CD14-positive monocyte (primary cell): Measurements from ENCODE around the gene SEMA3G. TPM values are rescaled to one million over a fixed set of nuclear protein-coding genes. Genes with fewer than 3 reads are reported as not detected.

Experiments used
- DNase-seq, 3 donors: peaks; one replicate each; pipeline ENCODE4 v3.0.0-alpha.2; 2011 to 2022
- H2AFZ ChIP-seq: 2 replicates; pipeline ENCODE4 v1.6.0; 2012; ENCODE audit warnings: mild to moderate bottlenecking, low read depth, low read length, inconsistent platforms; ENCODE audit not compliant: insufficient read depth, poor library complexity, severe bottlenecking
- H3K27ac ChIP-seq, 2 donors: 1 replicate in 1 of 2; 2 replicates in 1 of 2; pipeline ENCODE4 v1.5.1; 2012 to 2013; ENCODE audit warnings: low read length in 2 of 2, control low read depth in 1 of 2, inconsistent platforms in 1 of 2, low read depth in 1 of 2, mild to moderate bottlenecking in 1 of 2
- H3K27me3 ChIP-seq, 2 donors: one replicate each; pipeline versions ENCODE4 v1.6.0 to v1.6.1; 2011 to 2013; ENCODE audit warnings: low read length in 2 of 2; ENCODE audit not compliant: control insufficient read depth in 2 of 2, insufficient read depth in 2 of 2
- H3K36me3 ChIP-seq, 2 donors: replicated peaks in 1 of 2; 1 replicate in 1 of 2; 2 replicates in 1 of 2; pipeline versions ENCODE4 v1.5.1 to v1.6.1; 2012 to 2013; ENCODE audit warnings: low read length in 2 of 2, control low read depth in 1 of 2, inconsistent platforms in 1 of 2, mild to moderate bottlenecking in 1 of 2; ENCODE audit not compliant: insufficient read depth in 2 of 2, control insufficient read depth in 1 of 2
- H3K4me1 ChIP-seq, 2 donors: 1 replicate in 1 of 2; 2 replicates in 1 of 2; pipeline versions ENCODE4 v1.5.1 to v1.6.1; 2012 to 2013; ENCODE audit warnings: low read length in 2 of 2, control low read depth in 1 of 2, inconsistent platforms in 1 of 2, mild to moderate bottlenecking in 1 of 2, moderate library complexity in 1 of 2; ENCODE audit not compliant: insufficient read depth in 2 of 2, control insufficient read depth in 1 of 2
- H3K4me2 ChIP-seq: replicated peaks from 2 replicates; pipeline ENCODE3; 2012; ENCODE audit warnings: low read length, moderate library complexity, mild to moderate bottlenecking; ENCODE audit not compliant: poor library complexity, severe bottlenecking; ENCODE audit errors: extremely low read depth
- H3K4me3 ChIP-seq, 3 experiments: fragments of 200-600 bp in 1 of 3; sonication (generic) in 1 of 3; replicated peaks in 1 of 3; 1 replicate in 2 of 3; 2 replicates in 1 of 3; pipeline ENCODE4 v1.5.1; 2011 to 2013; ENCODE audit warnings: low read length in 3 of 3, mild to moderate bottlenecking in 3 of 3, control low read depth in 2 of 3, low read depth in 2 of 3, inconsistent platforms in 1 of 3, moderate library complexity in 1 of 3
- H3K79me2 ChIP-seq: 2 replicates; pipeline ENCODE4 v1.6.0; 2012; ENCODE audit warnings: mild to moderate bottlenecking, control low read depth, inconsistent platforms, low read length, moderate library complexity; ENCODE audit not compliant: insufficient read depth
- H3K9ac ChIP-seq: 2 replicates; pipeline ENCODE4 v1.6.0; 2017; ENCODE audit warnings: low read length, mild to moderate bottlenecking; ENCODE audit not compliant: insufficient read depth, poor library complexity, severe bottlenecking
- H3K9me3 ChIP-seq, 2 donors: replicated peaks in 1 of 2; 1 replicate in 1 of 2; 2 replicates in 1 of 2; pipeline versions ENCODE4 v1.5.1 to v1.6.1; 2012 to 2013; ENCODE audit warnings: low read length in 2 of 2, control low read depth in 1 of 2; ENCODE audit not compliant: control insufficient read depth in 1 of 2, insufficient read depth in 1 of 2
- H4K20me1 ChIP-seq: 2 replicates; pipeline ENCODE4 v1.6.0; 2012; ENCODE audit warnings: mild to moderate bottlenecking, low read length, control low read depth, moderate library complexity; ENCODE audit not compliant: insufficient read depth
- H3K27ac Mint-ChIP-seq, 7 donors: one replicate each; pipeline ENCODE4 v1.8.0; 2020; ENCODE audit warnings: mild to moderate bottlenecking in 7 of 7, mixed read lengths in 7 of 7, moderate library complexity in 6 of 7, inconsistent platforms in 2 of 7
- H3K27me3 Mint-ChIP-seq, 3 donors: one replicate each; pipeline ENCODE4 v1.8.0; 2021 to 2022; ENCODE audit warnings: low read depth in 3 of 3, mild to moderate bottlenecking in 3 of 3, mixed read lengths in 3 of 3, moderate library complexity in 3 of 3, inconsistent platforms in 1 of 3
- H3K36me3 Mint-ChIP-seq, 2 donors: one replicate each; pipeline ENCODE4 v1.8.0; 2020; ENCODE audit warnings: mixed read lengths in 2 of 2, inconsistent platforms in 1 of 2, mild to moderate bottlenecking in 1 of 2
- H3K4me1 Mint-ChIP-seq: one replicate; pipeline ENCODE4 v1.8.0; 2020; ENCODE audit warnings: mild to moderate bottlenecking, mixed read lengths
- H3K4me3 Mint-ChIP-seq, 2 donors: one replicate each; pipeline ENCODE4 v1.8.0; 2020; ENCODE audit warnings: mild to moderate bottlenecking in 2 of 2, mixed read lengths in 2 of 2, moderate library complexity in 1 of 2
- H3K9me3 Mint-ChIP-seq, 7 donors: one replicate each; pipeline ENCODE4 v1.8.0; 2020 to 2022; ENCODE audit warnings: mixed read lengths in 7 of 7, mild to moderate bottlenecking in 6 of 7, moderate library complexity in 6 of 7, inconsistent platforms in 2 of 7
- CTCF ChIP-seq: fragments of 200-600 bp; IDR thresholded peaks from one replicate; pipeline ENCODE4 v1.8.0; 2022; ENCODE audit warnings: antibody characterized with exemption, mild to moderate bottlenecking
- WGBS: methylation state at CpG from one replicate; pipeline ENCODE4 v1.1.5; 2013; ENCODE audit warnings: missing lambda C conversion rate; ENCODE audit not compliant: insufficient coverage; 5-methylcytosine and 5-hydroxymethylcytosine counted together
- intact Hi-C, 2 donors: fragments of 100-400 bp; cut with micrococcal nuclease; formaldehyde crosslinking; loops; one replicate each; pipeline versions ENCODE4 v1.15.0 to v1.15.1; 2023
- polyA plus RNA-seq, 3 donors: library from polyadenylated mRNA; depleted of rRNA in 1 of 3; unstranded in 2 of 3; stranded (reverse) in 1 of 3; fragments of 300-500 nt in 2 of 3; fragments of >200 nt in 1 of 3; fragmentation: Illumina TruSeq in 2 of 3; gene quantifications; 1 replicate in 2 of 3; 2 replicates in 1 of 3; pipeline ENCODE4 v1.2.3, GENCODE V29; 2012 to 2021

The SEMA3G gene
- polyA plus RNA-seq, 3 donors, result 0.03 TPM; not detected in 2

GRCh38 chr3:52432691-52433141 lies 12.2 kb downstream of the SEMA3G start:
- peak overlapping the region in 6 of 7 donors; percentile 15 to 55 (median 44) for H3K27ac Mint-ChIP-seq
- DNase-seq, result peak; percentile 44 to 61 (median 56)
- Histone ChIP-seq H4K20me1 (no peaks in the 10 kb centered on the region), H3K27ac (peak overlapping the region in 1 of 2 donors; percentile 35), H3K36me3 (no peaks in the 10 kb centered on the region), H2AFZ (no peak overlapping the region), H3K4me1 (peaks cover 36 to 43% of the 10 kb centered on the region in 2 donors), H3K79me2 (no peaks in the 10 kb centered on the region), H3K27me3 (no peaks in the 10 kb centered on the region), H3K9ac (no peak overlapping the region), H3K4me2 (peak overlapping the region; percentile 17), H3K9me3 (no peaks in the 10 kb centered on the region), H3K4me3 (no peak overlapping the region)
- H3K9me3 Mint-ChIP-seq, result peaks cover 0 to 3% (median 0%) of the 10 kb centered on the region in 7 donors
- 0% methylated on average over 1 of the region's 4 CpGs for WGBS
- H3K4me3 Mint-ChIP-seq, result no peak overlapping the region
- peaks cover 45% of the 10 kb centered on the region for H3K4me1 Mint-ChIP-seq
- intact Hi-C loops, result no loop called here
- H3K27me3 Mint-ChIP-seq, result peaks cover 2 to 12% (median 6%) of the 10 kb centered on the region in 3 donors
- H3K36me3 Mint-ChIP-seq, result no peaks in the 10 kb centered on the region
- TF ChIP-seq CTCF, result no peak

- Histone ChIP-seq H4K20me1 (no peaks in the 10 kb centered on the region), H3K9ac (no peak overlapping the region), H3K27me3 (no peaks in the 10 kb centered on the region), H3K79me2 (no peaks in the 10 kb centered on the region), H3K36me3 (no peaks in the 10 kb centered on the region), H3K27ac (peak overlapping the region in 1 of 2 donors; percentile 35), H3K4me2 (no peak overlapping the region), H3K4me1 (peaks cover 33 to 40% of the 10 kb centered on the region in 2 donors), H3K9me3 (no peaks in the 10 kb centered on the region), H2AFZ (no peak overlapping the region), H3K4me3 (no peak overlapping the region)
- H3K4me3 Mint-ChIP-seq, result peak overlapping the region in 1 of 2 donors; percentile 57
- H3K27ac Mint-ChIP-seq, result peak overlapping the region in 2 of 7 donors; percentile 14 to 15
- H3K9me3 Mint-ChIP-seq, result peaks cover 0 to 3% (median 0%) of the 10 kb centered on the region in 7 donors
- H3K4me1 Mint-ChIP-seq, result peaks cover 43% of the 10 kb centered on the region
- TF ChIP-seq CTCF, result no peak
- DNase-seq, result no peak
- intact Hi-C loops, result no loop called here
- 74% methylated on average over 4 of the region's 6 CpGs for WGBS
- H3K36me3 Mint-ChIP-seq, result no peaks in the 10 kb centered on the region
- peaks cover 2 to 12% (median 6%) of the 10 kb centered on the region in 3 donors for H3K27me3 Mint-ChIP-seq
Observed at GRCh38 chr3:52432225-52432624, 12.7 kb downstream of the SEMA3G start.
